HEK293 (cell line): ENCODE measurements around the gene STXBP4.

Experiments used
- CTCF ChIA-PET: fragments of 350-600 bp; formaldehyde crosslinking; extraction: SDS; loops from one replicate; lab custom pipeline; 2021; ENCODE audit warnings: antibody characterized with exemption; lab: Yijun Ruan, JAX
- POLR2A ChIA-PET: fragments of 300-600 bp; formaldehyde crosslinking; extraction: SDS; loops from one replicate; lab custom pipeline; 2020; ENCODE audit warnings: antibody characterized with exemption, inconsistent platforms; lab: Yijun Ruan, JAX
- H3K27ac ChIP-seq: fragments of 200-500 bp; sonication (Bioruptor generic); 2 replicates; pipeline ENCODE4 v1.5.1; 2014; ENCODE audit warnings: low read depth, low read length, control low read depth, inconsistent platforms; ENCODE audit errors: extremely low read depth
- H3K36me3 ChIP-seq, 2 experiments: fragments of 200-500 bp in 1 of 2; sonication (Bioruptor generic) in 1 of 2; 1 replicate in 1 of 2; 2 replicates in 1 of 2; pipeline ENCODE4 v1.5.1; 2014 to 2017; ENCODE audit warnings: inconsistent platforms in 2 of 2, low read length in 2 of 2; ENCODE audit not compliant: control insufficient read depth in 2 of 2, insufficient read depth in 1 of 2
- H3K4me1 ChIP-seq: fragments of 200-500 bp; sonication (Bioruptor generic); 2 replicates; pipeline ENCODE4 v1.5.1; 2014; ENCODE audit warnings: mild to moderate bottlenecking, low read length, inconsistent platforms; ENCODE audit not compliant: control insufficient read depth, insufficient read depth
- H3K4me3 ChIP-seq: 2 replicates; pipeline ENCODE4 v1.5.1; 2011; ENCODE audit warnings: low read depth, mild to moderate bottlenecking, control low read depth, low read length, moderate library complexity
- H3K9me3 ChIP-seq: fragments of 200-500 bp; sonication (Bioruptor generic); 2 replicates; pipeline ENCODE4 v1.5.1; 2014; ENCODE audit warnings: low read depth, low read length, inconsistent platforms; ENCODE audit not compliant: control insufficient read depth, insufficient read depth
- ATF2 ChIP-seq: fragments of 450-650 bp; formaldehyde crosslinking; IDR thresholded peaks from 2 replicates; pipeline ENCODE4 v1.5.1; 2016; ENCODE audit warnings: missing biosample characterization, missing genetic modification characterization, low read depth
- GLIS1 ChIP-seq: fragments of 450-650 bp; formaldehyde crosslinking; IDR thresholded peaks from 2 replicates; pipeline ENCODE4 v1.5.1; 2016; ENCODE audit warnings: missing biosample characterization, missing genetic modification characterization
- PRDM1 ChIP-seq: fragments of 450-650 bp; formaldehyde crosslinking; IDR thresholded peaks from 2 replicates; pipeline ENCODE4; 2016; ENCODE audit warnings: missing biosample characterization, missing genetic modification characterization
- REPIN1 ChIP-seq: fragments of 450-650 bp; formaldehyde crosslinking; IDR thresholded peaks from 2 replicates; pipeline ENCODE4 v1.5.1; 2017; ENCODE audit warnings: missing biosample characterization, missing genetic modification characterization, low read depth
- ZBTB1 ChIP-seq: fragments of 450-650 bp; formaldehyde crosslinking; IDR thresholded peaks from 2 replicates; pipeline ENCODE4 v1.5.1; 2016; ENCODE audit warnings: missing biosample characterization, missing genetic modification characterization
- ZBTB20 ChIP-seq: fragments of 450-650 bp; formaldehyde crosslinking; IDR thresholded peaks from 2 replicates; pipeline ENCODE4 v1.5.1; 2016; ENCODE audit warnings: missing biosample characterization, missing genetic modification characterization
- ZBTB21 ChIP-seq: fragments of 450-650 bp; formaldehyde crosslinking; IDR thresholded peaks from 2 replicates; pipeline ENCODE4 v1.5.1; 2017; ENCODE audit warnings: missing biosample characterization, missing genetic modification characterization
- ZBTB44 ChIP-seq: fragments of 450-650 bp; IDR thresholded peaks from 2 replicates; pipeline ENCODE4 v1.5.1; 2018; ENCODE audit warnings: missing biosample characterization, mild to moderate bottlenecking, missing genetic modification characterization
- ZFP37 ChIP-seq: fragments of 450-650 bp; formaldehyde crosslinking; IDR thresholded peaks from 2 replicates; pipeline ENCODE4 v1.5.1; 2016; ENCODE audit warnings: missing biosample characterization, missing genetic modification characterization
- ZNF148 ChIP-seq: fragments of 450-650 bp; formaldehyde crosslinking; IDR thresholded peaks from 2 replicates; pipeline ENCODE4 v1.5.0; 2017; ENCODE audit warnings: missing biosample characterization, missing genetic modification characterization, borderline replicate concordance
- ZNF24 ChIP-seq: fragments of 450-650 bp; formaldehyde crosslinking; IDR thresholded peaks from 2 replicates; pipeline ENCODE4 v1.5.1; 2016; ENCODE audit warnings: missing biosample characterization, missing genetic modification characterization
- ZNF324 ChIP-seq: fragments of 450-650 bp; formaldehyde crosslinking; IDR thresholded peaks from 2 replicates; pipeline ENCODE4 v1.5.1; 2016; ENCODE audit warnings: missing biosample characterization, missing genetic modification characterization
- ZNF335 ChIP-seq: fragments of 450-650 bp; formaldehyde crosslinking; conservative IDR thresholded peaks from 2 replicates; pipeline ENCODE4 v1.5.1; 2016; ENCODE audit warnings: missing biosample characterization, missing genetic modification characterization
- ZNF37A ChIP-seq: fragments of 450-650 bp; IDR thresholded peaks from 2 replicates; pipeline ENCODE4 v1.5.1; 2018; ENCODE audit warnings: missing biosample characterization, missing genetic modification characterization
- ZNF423 ChIP-seq: fragments of 450-650 bp; formaldehyde crosslinking; IDR thresholded peaks from 2 replicates; pipeline ENCODE4 v1.5.1; 2016; ENCODE audit warnings: missing biosample characterization, missing genetic modification characterization
- ZNF501 ChIP-seq: fragments of 450-650 bp; formaldehyde crosslinking; IDR thresholded peaks from 2 replicates; pipeline ENCODE4 v1.5.1; 2016; ENCODE audit warnings: missing biosample characterization, missing genetic modification characterization
- ZNF518A ChIP-seq: fragments of 450-650 bp; formaldehyde crosslinking; conservative IDR thresholded peaks from 2 replicates; pipeline ENCODE4 v1.5.1; 2016; ENCODE audit warnings: low read depth, missing biosample characterization, missing genetic modification characterization
- ZNF560 ChIP-seq: fragments of 450-650 bp; formaldehyde crosslinking; IDR thresholded peaks from 2 replicates; pipeline ENCODE4 v1.5.1; 2017; ENCODE audit warnings: missing biosample characterization, missing genetic modification characterization, borderline replicate concordance
- ZNF600 ChIP-seq: fragments of 450-650 bp; formaldehyde crosslinking; IDR thresholded peaks from 2 replicates; pipeline ENCODE4 v1.5.1; 2016; ENCODE audit warnings: missing biosample characterization, missing genetic modification characterization
- ZNF629 ChIP-seq: fragments of 450-650 bp; formaldehyde crosslinking; IDR thresholded peaks from 2 replicates; pipeline ENCODE4 v1.5.1; 2017; ENCODE audit warnings: missing biosample characterization, missing genetic modification characterization
- ZNF791 ChIP-seq: fragments of 450-650 bp; formaldehyde crosslinking; IDR thresholded peaks from 2 replicates; pipeline ENCODE4 v1.5.1; 2016; ENCODE audit warnings: missing biosample characterization, missing genetic modification characterization

The STXBP4 gene

GRCh38 chr17:54951286-54951685 is 17.3 kb upstream of the STXBP4 start:
- no peaks in the 10 kb centered on the region for H3K4me1 ChIP-seq
- H3K4me3 ChIP-seq = no peak overlapping the region
- CTCF ChIA-PET = interaction anchor here (1.1 kb wide), 1 partner anchor 48 kb away, joined by 3 read pairs; no protein-coding TSS in a partner anchor
- peaks cover 24 to 89% of the 10 kb centered on the region in 2 experiments for H3K36me3 ChIP-seq
- POLR2A ChIA-PET = no interaction called here
- H3K9me3 ChIP-seq = no peaks in the 10 kb centered on the region
- no peak overlapping the region for H3K27ac ChIP-seq
- TF ChIP-seq ZNF629 (tag by site-specific recombination) (no peak), ZNF148 (no peak)

GRCh38 chr17:54956791-54957190 is 11.8 kb upstream of the STXBP4 start:
- ChIA-PET POLR2A (interaction anchor here (2.8 kb wide), 1 partner anchor 11 kb away, joined by 13 read pairs; the partner anchor contains the start of genes COX11 and STXBP4), CTCF (no interaction called here)
- no peaks in the 10 kb centered on the region for H3K9me3 ChIP-seq
- H3K36me3 ChIP-seq = peaks cover 41 to 91% of the 10 kb centered on the region in 2 experiments
- H3K27ac ChIP-seq = no peak overlapping the region
- H3K4me1 ChIP-seq = peaks cover 4% of the 10 kb centered on the region; the same call in 1 of the 2 replicates
- 0 out of 2 replicates have a peak, but pooled peaks have one; percentile 13 for TF ChIP-seq PRDM1 (tag by site-specific recombination)
- TF ChIP-seq ZBTB1 (tag by site-specific recombination) = no peak
- TF ChIP-seq GLIS1 (tag by site-specific recombination) = peak; percentile 63
- peak; percentile 97 for TF ChIP-seq ZBTB44 (tag by site-specific recombination)
- 0 out of 2 replicates have a peak, but pooled peaks have one; percentile 13 for TF ChIP-seq ZNF600
- H3K4me3 ChIP-seq = no peak overlapping the region

GRCh38 chr17:54967621-54968261 is 824 bp upstream of the STXBP4 start:
- H3K36me3 ChIP-seq = peaks cover 29 to 31% of the 10 kb centered on the region in 2 experiments
- no peaks in the 10 kb centered on the region; the same call in 1 of the 2 replicates for H3K4me1 ChIP-seq
- H3K9me3 ChIP-seq = no peaks in the 10 kb centered on the region
- CTCF ChIA-PET = interaction anchor here (0.6 to 3.2 kb wide), 3 partner anchors 25 to 389 kb away, joined by 3 to 17 read pairs (median 3); no protein-coding TSS in a partner anchor
- TF ChIP-seq ZNF501 (tag by site-specific recombination) (no peak), ZNF24 (tag by site-specific recombination) (no peak), ZNF335 (tag by site-specific recombination) (peak; percentile 66), ZNF791 (tag by site-specific recombination) (no peak), ZNF423 (tag by site-specific recombination) (no peak), ZFP37 (tag by site-specific recombination) (no peak), ZNF37A (no peak), ZBTB20 (tag by site-specific recombination) (0 out of 2 replicates have a peak, but pooled peaks have one; percentile 12), ZNF518A (tag by site-specific recombination) (no peak), ZNF324 (no peak), REPIN1 (tag by site-specific recombination) (no peak), ATF2 (no peak), ZBTB21 (no peak), ZNF560 (no peak)
- POLR2A ChIA-PET = interaction anchor here (1.0 to 2.6 kb wide), 2 partner anchors 10 to 271 kb away, joined by 4 to 13 read pairs; no protein-coding TSS in a partner anchor
- peak overlapping the region; percentile 82 for H3K27ac ChIP-seq
- H3K4me3 ChIP-seq = peak overlapping the region; percentile 87
